ENCODE data around the gene SPATA25.

DNA sequence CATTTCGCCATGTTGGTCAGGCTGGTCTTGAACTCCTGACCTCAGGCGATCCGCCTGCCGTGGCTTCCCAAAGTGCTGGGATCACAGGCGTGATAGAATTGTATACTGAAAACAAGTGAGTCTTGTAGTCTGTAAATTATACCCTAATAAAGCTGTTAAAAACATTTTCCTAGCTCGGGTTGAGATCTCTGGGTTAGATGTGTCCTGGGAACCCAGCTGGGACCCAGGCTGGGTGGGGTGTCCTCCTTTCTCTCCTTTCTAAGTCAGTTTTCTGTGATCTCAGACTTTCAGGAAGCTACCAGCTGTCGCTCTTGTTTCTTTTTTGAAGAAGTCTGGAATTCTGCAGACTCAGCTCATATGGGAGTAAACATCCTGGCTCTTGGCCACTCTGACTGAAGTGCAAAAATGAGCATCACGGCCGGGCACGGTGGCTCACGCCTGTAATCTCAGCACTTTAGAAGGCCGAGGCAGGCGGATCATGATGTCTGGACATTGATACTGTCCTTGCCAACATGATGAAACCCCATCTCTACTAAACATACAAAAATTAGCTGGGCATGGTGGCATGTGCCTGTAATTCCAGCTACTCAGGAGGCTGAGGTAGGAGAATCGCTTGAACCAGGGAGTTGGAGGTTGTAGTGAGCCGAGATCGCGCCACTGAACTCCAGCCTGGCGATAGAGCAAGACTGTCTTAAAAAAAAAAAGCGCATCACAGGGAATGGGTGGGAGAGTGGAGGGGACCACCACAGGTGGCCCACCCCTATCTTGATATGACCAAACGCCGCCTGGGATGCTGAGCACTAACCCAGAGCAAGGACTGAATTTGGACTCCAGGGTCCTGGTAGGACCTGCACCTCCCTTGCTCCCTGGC is 37.2 kb upstream of the SPATA25 start:
- TF ChIP-seq, protein P1, sequence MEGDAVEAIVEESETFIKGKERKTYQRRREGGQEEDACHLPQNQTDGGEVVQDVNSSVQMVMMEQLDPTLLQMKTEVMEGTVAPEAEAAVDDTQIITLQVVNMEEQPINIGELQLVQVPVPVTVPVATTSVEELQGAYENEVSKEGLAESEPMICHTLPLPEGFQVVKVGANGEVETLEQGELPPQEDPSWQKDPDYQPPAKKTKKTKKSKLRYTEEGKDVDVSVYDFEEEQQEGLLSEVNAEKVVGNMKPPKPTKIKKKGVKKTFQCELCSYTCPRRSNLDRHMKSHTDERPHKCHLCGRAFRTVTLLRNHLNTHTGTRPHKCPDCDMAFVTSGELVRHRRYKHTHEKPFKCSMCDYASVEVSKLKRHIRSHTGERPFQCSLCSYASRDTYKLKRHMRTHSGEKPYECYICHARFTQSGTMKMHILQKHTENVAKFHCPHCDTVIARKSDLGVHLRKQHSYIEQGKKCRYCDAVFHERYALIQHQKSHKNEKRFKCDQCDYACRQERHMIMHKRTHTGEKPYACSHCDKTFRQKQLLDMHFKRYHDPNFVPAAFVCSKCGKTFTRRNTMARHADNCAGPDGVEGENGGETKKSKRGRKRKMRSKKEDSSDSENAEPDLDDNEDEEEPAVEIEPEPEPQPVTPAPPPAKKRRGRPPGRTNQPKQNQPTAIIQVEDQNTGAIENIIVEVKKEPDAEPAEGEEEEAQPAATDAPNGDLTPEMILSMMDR (optimal IDR thresholded peaks at IDR 0.05 in 1 of 3, IDR thresholded peaks at IDR 0.05 in 1 of 3, conservative IDR thresholded peaks at IDR 0.05 in 1 of 3; ENCODE audit: extremely low read depth in 1 of 3, insufficient read depth in 2 of 3, low read length in 3 of 3), result no peak
- no peak for TF ChIP-seq EZH2 (IDR thresholded peaks at IDR 0.05; ENCODE audit: low read length)
